Measurements from ENCODE around the gene PGF.

PGF gene

DNA sequence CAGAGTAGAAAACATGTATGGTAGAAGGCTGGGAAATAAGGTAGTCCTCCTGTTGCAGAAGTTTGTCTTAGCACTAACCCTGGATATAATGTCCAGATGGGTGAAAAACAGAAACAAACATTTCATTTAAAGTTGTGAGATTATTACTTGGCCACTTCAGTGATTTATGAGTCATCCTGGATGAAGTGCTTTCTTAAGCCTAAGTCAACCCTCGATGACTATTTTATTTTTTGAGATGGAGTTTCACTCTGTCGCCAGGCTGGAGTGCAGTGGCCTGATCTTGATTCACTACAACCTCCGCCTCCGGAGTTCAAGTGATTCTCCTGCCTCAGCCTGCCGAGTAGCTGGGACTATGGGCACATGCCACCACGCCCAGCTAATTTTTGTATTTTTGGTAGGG, 63.5 kb downstream of the PGF start:
- DNase-seq = no peak

Measured in activated gamma-delta T cell treated with Interleukin-2 at 50 U/mL for 16 hours (primary cell).